ENCODE measurements around the gene KCNC3. TPM values are rescaled to one million over a fixed set of nuclear protein-coding genes. Genes with fewer than 3 reads are reported as not detected.

Gene KCNC3
- total and polyA plus RNA-seq, 12 donors: 0.17 to 7.3 (median 1.4) TPM

DNA sequence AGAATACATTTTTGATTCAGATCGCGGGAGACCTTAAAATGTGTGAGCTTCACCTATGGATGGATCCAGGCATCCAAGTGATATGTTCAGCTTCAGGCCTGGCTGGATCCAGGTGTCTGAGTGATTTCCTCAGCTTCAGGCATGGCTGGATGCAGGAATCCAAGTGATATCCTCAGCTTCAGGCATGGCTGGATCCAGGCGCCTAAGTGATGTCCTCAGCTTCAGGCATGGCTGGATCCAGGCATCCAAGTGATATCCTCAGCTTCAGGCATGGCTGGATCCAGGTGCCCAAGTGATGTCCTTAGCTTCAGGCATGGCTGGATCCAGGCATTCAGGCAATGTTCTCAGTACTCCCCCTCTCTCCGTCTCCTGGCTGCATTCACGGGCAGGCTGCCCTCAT, 60.7 kb downstream of the KCNC3 start:
- WGBS, 4 donors: 77 to 97% (median 93%) methylated on average over 5 of the region's 5 CpGs
- Histone ChIP-seq H3K27me3 (no peaks in the 10 kb centered on the region), H3K9me3 (replicated peaks in 1 of 3) (no peaks in the 10 kb centered on the region), H3K4me1 (replicated peaks in 1 of 2) (no peaks in the 10 kb centered on the region), H3K36me3 (replicated peaks in 1 of 2) (no peaks in the 10 kb centered on the region), H3K27ac (no peak overlapping the region), H3K4me3 (no peak overlapping the region)
- TF ChIP-seq, protein P1, sequence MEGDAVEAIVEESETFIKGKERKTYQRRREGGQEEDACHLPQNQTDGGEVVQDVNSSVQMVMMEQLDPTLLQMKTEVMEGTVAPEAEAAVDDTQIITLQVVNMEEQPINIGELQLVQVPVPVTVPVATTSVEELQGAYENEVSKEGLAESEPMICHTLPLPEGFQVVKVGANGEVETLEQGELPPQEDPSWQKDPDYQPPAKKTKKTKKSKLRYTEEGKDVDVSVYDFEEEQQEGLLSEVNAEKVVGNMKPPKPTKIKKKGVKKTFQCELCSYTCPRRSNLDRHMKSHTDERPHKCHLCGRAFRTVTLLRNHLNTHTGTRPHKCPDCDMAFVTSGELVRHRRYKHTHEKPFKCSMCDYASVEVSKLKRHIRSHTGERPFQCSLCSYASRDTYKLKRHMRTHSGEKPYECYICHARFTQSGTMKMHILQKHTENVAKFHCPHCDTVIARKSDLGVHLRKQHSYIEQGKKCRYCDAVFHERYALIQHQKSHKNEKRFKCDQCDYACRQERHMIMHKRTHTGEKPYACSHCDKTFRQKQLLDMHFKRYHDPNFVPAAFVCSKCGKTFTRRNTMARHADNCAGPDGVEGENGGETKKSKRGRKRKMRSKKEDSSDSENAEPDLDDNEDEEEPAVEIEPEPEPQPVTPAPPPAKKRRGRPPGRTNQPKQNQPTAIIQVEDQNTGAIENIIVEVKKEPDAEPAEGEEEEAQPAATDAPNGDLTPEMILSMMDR (IDR thresholded peaks at IDR 0.05): no peak
- TF ChIP-seq POLR2A (IDR thresholded peaks at IDR 0.05): no peak
- intact Hi-C loops (cut with DNase I): no loop called here
- no peak for DNase-seq

GRCh38 chr19:50268041-50268440, 61.1 kb downstream of the KCNC3 start:
- Histone ChIP-seq H3K27me3 (no peaks in the 10 kb centered on the region), H3K27ac (no peak overlapping the region), H3K4me3 (no peak overlapping the region), H3K4me1 (replicated peaks in 1 of 2) (no peaks in the 10 kb centered on the region), H3K9me3 (replicated peaks in 1 of 3) (no peaks in the 10 kb centered on the region), H3K36me3 (replicated peaks in 1 of 2) (no peaks in the 10 kb centered on the region)
- no peak for DNase-seq
- TF ChIP-seq, protein P1 (IDR thresholded peaks at IDR 0.05): no peak
- no peak for TF ChIP-seq POLR2A (IDR thresholded peaks at IDR 0.05)
- WGBS, 4 donors: 62 to 74% (median 70%) methylated on average over 9 to 13 of the region's 13 CpGs
- intact Hi-C loops (cut with DNase I): no loop called here

DNA sequence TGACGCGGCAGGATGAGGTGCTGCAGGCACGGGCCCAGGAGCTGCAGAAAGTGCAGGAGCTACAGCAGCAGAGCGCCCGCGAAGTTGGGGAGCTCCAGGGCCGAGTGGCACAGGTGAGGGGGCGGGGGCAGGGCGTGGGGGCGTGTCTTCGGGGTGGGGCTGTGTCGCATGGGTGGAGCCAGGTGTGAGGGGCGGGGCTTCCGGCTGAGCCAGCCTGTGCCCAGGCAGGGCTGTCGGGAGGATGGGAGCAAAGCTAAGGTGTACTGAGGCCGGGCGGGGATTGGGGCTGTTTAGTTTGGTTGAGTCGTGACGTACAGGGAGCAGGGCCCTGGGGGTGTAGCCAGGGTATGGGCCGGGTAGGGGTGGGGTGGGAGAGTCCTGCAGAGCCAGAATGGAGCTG, 62.3 kb downstream of the KCNC3 start:
- intact Hi-C loops (cut with DNase I): no loop called here
- TF ChIP-seq, protein P1 (IDR thresholded peaks at IDR 0.05): no peak
- no peak for TF ChIP-seq POLR2A (IDR thresholded peaks at IDR 0.05)
- Histone ChIP-seq H3K27ac (no peak overlapping the region), H3K36me3 (replicated peaks in 1 of 2) (no peaks in the 10 kb centered on the region), H3K9me3 (replicated peaks in 1 of 3) (no peaks in the 10 kb centered on the region), H3K4me1 (replicated peaks in 1 of 2) (no peaks in the 10 kb centered on the region), H3K4me3 (no peak overlapping the region), H3K27me3 (no peaks in the 10 kb centered on the region)
- no peak for DNase-seq
- WGBS, 4 donors: 17 to 73% (median 19%) methylated on average over 3 to 20 of the region's 20 CpGs

GRCh38 chr19:50266041-50266440, 63.1 kb downstream of the KCNC3 start:
- Histone ChIP-seq H3K27me3 (no peaks in the 10 kb centered on the region), H3K4me3 (no peak overlapping the region), H3K27ac (no peak overlapping the region), H3K4me1 (replicated peaks in 1 of 2) (no peaks in the 10 kb centered on the region), H3K9me3 (replicated peaks in 1 of 3) (no peaks in the 10 kb centered on the region), H3K36me3 (replicated peaks in 1 of 2) (no peaks in the 10 kb centered on the region)
- TF ChIP-seq POLR2A (IDR thresholded peaks at IDR 0.05): no peak
- TF ChIP-seq, protein P1 (IDR thresholded peaks at IDR 0.05): no peak
- intact Hi-C loops (cut with DNase I): no loop called here
- DNase-seq: peak in 1 of 7 donors; percentile 7
- 76 to 85% (median 83%) methylated on average over 8 of the region's 8 CpGs for WGBS, 4 donors

All from adrenal gland (tissue), 12 donors.